HG03342 (cell line): ENCODE data around the gene ANKMY1.
A peak's percentile ranks its signal among the peaks of the same experiment; 100 is the strongest.

ENCODE experiments used
- ATAC-seq: cut with Tn5 transposase; IDR thresholded peaks from one replicate; pipeline ENCODE4 v1.9.1; 2021; ENCODE audit warnings: mild to moderate bottlenecking, moderate library complexity; ENCODE audit not compliant: unreplicated experiment

ANKMY1 gene

DNA sequence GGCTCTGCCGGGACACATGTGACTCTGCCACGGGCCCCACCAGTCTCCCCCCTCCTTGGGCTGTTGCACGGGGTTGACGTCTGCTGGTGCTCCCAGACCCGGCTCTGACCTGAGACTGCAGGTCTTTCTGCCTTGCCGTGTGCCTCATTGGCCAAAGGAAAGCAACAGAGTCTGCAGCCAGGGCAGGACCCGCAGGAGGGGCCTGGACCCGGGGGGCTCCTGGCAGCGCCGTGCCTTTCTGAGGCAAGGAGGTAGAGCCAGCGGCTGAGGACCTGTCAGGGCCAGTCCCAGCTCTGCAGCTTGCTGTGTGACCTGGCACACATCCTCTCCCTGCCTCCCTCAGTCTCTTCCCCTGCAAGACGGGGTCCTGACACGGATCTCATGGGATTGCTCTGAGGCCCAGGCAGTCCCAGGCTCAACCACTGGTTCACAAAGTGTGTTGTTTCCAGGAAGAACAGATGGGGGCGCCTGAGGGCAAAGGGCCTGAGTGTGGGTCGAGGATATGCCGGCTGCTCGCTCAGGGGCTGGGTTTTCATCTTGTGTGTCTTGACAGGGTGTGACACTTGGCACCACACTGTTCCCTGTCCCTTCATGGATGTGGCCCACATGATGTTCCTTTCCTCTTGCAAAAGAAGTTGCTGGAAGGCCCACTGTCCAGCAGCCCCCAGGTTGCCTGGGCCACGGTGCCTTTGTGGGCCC is 37.7 kb upstream of the ANKMY1 start:
- ATAC-seq, result no peak

DNA sequence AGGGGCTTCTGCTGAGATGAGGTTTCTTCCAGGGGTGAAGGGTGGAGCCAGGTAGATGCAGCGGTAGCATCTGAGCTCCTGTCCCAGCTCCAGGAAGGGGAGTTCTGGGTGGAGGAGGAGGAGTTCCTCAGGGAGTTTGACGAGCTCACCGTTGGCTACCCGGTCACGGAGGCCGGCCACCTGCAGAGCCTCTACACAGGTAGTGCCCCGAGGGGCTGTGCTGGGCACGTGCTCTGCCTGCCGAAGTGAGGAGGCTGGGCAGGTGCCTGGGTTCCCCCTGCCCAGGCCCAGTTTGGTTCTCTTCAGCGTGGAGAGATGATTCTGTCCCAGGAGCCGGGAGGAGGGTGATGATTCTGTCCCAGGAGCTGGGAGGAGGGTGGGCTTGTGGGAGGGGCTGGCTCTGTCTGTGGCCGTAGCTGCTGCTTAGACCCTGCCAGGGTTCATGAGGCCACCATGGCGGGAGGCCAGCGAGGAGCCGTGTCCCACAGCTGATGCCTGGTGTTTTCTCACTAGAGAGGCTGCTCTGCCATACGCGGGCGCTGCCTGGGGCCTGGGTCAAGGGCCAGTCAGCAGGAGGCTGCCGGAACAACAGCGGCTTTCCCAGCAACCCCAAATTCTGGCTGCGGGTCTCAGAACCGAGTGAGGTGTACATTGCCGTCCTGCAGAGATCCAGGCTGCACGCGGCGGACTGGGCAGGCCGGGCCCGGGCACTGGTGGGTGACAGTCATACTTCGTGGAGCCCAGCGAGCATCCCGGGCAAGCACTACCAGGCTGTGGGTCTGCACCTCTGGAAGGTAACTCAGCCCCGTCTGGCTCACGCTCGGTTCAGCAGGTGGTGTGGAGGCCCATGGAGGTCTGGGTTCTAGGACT is 37.0 kb upstream of the ANKMY1 start:
- ATAC-seq, result no peak

DNA sequence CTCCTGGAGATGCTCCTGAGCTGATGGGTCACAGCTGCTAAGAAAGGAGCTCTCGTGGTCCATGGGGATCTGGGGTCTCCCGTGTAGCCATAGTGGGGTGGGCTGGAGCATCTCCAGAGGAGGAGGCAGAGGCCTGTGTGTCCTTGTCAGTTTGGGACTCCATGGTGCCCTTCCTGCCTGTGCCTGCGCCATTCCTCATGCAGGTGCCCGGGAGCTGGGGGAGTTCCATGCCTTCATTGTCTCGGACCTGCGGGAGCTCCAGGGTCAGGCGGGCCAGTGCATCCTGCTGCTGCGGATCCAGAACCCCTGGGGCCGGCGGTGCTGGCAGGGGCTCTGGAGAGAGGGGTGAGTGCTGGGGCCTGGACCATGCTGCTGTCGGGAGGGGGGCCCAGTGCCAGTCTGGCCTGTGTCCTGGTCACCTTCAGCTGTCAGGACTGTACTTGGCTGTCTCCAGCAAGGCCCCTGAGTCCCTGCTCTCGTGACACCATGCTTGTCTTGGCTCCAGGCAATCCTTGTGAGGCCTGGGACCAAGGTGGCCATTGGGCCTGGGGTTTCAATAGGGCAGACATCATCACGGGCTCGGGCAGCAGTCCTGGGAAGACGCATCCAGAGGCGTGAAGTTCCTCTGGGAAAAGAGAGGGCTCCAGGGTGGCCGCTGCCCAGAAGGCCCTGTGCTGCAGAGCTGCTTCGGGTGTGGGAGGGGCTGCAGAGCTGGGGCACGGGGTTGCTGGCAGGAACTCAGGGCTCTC is 36.1 kb upstream of the ANKMY1 start:
- ATAC-seq, result no peak

DNA sequence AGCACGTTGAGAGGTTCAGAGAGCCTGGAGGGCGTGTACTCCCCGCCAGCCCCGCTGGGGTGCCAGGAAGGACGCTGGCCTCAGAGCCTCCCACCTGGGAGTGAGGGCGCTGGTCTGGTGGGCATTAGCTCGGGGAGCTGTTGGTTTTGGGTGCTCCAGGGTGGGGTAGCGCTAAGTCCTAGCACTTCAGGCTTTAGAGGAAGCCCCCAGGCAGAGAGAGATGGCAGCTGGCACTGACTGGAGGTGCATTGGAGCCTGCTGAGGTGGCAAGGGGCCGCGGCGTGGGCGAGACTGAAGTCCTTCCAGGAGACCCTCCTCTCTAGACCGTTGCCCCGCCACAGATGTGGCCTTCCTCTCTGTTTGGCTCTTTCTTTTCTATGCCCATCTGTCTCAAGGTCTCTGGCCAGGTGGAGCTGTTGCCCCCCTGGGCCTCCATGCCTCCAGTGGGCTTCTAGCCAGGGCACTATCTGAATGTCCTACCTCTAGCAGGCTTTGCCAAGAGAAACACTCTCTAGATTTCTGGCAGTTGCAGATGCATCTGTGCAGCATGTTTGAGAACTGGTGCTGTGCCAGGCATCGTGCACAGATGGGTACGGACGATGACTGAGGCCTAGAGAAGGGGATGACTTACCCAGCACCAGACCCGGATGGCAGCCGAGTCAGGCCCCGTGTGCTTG is 35.4 kb upstream of the ANKMY1 start:
- no peak for ATAC-seq

DNA sequence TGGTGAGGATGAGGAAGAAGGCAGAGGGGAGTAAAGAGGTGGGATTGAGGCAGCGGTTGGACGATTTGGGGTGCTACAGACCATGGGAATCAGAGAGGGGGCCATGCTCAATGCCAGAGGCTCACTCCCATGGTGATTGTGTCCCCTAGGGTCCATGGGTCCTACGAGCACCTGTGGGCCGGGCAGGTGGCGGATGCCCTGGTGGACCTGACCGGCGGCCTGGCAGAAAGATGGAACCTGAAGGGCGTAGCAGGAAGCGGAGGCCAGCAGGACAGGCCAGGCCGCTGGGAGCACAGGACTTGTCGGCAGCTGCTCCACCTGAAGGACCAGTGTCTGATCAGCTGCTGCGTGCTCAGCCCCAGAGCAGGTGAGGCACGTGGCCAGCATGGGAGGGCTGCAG is 34.0 kb upstream of the ANKMY1 start:
- ATAC-seq, result no peak

DNA sequence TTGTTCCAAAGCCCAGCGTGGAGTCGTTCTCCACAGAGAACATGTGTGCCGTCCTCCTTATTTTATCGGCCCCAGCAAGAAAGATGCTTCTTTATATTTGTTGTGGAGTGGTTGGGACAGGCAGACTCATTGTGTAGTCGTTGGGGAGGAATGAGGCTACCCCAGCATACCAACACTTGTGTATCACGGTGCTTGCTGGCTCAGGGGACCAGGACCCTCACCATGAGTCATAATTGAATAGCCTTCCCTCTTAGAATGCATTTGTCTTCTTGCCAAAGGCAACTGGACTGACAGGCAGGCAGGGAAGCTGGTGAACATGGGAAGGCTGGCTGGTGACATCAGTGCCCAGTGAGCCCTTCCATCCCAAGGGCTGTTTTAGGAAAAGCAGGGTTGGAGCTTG is 33.4 kb upstream of the ANKMY1 start:
- no peak for ATAC-seq

DNA sequence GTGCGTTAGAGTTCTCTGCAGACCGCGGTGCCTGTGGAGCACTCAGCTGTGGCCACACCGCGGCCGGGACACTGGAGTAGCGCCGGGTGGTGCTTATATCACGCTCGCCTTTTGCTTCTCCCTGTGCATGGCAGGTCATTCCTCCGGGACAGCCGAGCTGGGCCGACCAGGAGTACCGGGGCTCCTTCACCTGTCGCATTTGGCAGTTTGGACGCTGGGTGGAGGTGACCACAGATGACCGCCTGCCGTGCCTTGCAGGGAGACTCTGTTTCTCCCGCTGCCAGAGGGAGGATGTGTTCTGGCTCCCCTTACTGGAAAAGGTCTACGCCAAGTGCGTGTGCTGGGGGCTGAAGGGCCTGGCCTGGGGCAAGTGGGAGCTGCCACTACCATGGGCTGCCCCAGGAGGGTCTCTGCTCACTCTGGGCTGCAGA is 32.9 kb upstream of the ANKMY1 start:
- ATAC-seq, result no peak

DNA sequence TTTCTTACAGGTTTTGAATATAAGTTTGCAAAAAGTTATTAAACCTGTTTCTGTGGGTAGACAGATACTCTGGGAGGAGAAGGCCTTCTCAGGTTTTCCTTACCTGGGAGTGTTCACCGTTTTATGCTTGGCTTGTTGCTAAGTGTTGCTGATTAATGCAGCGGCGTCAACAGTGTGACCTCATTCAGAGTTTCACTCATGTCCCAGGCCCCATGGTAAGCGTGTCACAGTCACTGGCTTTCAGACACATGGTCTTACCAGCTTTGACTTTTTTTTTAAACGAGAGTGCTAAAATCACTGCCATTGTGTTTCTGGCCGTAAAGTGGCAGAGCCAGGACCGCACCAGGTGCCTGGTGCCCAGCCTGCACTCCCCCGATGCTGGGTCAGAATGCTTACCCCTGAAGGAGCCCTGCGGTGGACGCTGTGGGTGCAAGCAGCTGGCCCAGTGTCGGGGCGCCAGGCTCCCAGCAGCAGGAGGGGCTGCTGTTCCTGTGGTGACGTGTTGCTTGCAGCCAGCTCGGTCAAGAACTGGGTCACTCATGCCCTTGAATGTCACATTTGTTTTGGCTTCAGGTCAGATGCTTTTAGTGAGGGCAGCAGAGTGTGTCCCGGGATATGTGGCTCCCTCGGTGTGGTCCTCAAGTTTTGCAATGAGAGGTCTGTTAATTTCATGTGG is 32.2 kb upstream of the ANKMY1 start:
- no peak for ATAC-seq

DNA sequence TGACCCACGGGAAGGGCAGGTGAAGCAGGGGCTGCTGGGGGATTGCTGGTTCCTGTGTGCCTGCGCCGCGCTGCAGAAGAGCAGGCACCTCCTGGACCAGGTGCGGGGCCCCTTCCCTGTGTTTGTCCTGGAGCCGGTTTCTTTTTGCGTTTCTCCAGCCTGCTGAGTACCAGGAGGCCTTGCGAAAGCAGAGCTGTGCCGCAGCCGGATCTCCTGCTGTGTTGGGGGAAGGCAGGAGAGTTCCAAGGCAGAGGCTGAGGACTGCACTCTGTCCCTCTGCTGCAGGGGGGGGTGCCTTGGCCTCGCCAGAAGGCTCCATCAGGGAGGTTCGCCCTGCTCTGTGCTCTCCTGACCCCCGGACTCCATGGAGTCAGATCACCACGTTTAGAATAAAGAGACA is 31.6 kb upstream of the ANKMY1 start:
- no peak for ATAC-seq

DNA sequence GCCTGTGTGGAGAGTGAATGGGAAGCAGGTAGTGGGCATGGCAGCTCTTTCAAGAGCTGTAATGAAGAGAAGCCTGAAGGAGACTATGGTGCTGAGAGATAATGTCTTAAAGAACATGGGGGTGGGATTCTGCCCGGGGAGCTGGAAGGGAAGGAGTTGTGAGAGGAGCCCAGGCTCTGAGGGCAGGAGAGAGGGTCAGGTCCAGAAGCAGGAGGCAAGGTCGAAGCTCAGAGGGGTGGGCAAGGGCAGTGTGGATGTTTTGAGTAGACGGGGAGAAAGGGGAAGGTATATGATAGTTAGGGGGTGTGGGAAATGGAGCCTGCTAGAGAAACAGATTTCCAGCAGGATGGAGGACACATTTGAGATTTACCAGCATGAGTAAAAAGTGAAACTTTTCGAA is 30.9 kb upstream of the ANKMY1 start:
- ATAC-seq, result no peak

DNA sequence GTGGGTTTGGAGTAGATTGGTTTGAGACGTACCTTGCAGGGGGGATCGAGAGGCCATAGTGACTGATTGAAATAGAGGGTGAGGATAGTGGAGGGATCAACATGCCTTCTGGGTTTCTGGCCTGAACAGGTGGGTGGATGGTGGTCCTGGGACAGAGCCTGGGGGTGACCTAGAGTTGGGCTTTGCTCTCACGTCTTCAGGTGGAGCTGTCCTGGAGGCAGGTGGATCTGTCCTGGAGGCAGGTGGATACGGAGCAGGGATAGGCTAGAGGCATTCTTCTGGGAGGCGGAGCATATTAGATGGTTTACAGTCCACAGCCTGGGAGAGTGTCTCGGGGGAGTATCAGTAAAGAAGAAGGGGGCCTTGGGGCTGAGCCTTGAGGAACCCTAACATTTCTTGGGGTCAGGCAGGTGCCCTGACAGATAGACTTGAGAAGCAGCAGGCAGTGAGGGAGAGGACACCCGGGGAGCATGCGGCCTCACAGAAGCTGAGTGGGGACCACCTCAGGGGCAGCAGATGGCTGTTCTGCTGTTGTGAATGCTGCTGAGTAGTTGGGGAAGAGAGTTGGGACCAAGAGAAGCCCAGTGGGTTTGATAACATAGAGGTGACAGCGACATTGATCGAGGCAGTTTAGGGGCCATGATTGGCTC is 30.3 kb upstream of the ANKMY1 start:
- no peak for ATAC-seq

DNA sequence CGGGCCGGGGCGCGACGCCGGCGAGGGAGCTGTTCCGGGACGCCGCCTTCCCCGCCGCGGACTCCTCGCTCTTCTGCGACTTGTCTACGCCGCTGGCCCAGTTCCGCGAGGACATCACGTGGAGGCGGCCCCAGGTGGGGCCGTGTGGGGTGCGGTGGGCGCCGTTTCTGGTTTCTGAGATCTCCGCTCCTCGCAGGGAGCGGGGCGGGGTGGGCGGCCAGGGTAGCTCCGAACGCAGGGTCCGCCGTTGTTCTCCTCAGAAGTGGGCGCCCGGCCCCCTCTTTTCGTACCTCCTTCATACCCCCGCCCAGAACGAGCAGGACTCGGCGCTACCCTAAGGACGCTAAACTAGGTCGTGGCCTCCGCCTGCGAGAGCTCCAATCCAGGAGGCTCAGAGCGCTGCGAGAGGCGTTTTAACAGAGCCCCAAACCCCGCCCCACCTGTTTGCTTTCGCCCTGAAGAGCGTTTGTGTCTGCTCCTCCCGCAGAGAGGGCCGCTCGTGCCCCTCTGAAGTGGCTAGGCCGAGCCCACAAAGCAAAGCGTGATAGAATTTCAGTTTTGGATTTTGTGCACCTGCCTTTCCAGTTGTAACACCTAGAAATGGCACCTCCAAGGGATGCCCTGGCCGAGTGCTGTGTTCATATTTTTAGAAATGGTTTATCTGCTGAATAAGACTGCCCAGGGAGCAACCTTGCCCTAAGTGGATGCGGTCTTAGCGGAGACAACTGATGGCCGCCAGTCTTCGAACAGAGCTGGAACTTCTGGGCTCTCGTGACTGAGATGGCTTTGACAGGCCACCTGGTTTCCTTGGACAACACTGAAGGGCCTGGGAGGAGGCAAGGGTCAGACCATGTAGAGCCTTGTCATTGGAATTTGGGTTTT is 29.4 kb upstream of the ANKMY1 start:
- ATAC-seq, result peak; percentile 13

DNA sequence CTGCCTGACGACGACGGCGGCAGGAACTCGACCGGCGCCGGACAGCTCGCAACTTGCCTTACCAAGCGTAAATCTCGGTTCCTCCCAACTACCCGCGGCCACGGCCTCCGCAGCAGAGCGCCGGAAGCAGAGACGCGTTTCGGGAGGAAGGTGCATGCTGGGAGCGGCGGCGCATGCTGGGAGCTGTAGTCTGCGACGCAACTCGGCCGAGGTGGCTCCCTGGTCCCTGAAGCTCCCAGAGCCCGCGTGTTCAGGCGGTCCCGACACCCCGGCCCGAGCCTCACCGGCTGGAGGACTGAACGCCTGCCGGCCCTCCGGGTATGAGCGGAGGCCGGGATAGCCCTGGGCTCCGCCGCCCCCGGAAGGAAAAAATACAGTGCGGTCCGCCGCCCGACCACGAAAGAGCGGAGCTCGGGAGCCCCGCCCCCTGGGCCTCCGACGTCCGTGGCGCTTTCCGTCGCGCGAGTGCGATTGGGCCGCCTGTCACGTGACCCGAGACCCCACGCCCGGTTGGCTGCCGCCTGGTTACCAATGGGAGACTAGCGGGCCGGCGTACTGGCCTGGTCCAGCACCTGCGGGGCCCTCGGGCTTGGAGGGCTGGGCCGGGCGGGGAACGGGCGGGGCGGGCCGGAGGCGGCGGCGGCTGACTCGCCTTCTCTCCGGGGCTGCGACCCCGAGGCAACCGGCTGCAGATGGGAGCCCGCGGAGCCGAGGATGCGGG is 28.6 kb upstream of the ANKMY1 start, which contains the start of gene CAPN10:
TSS of gene CAPN10 (plus strand) at position 537 of the 721 bp plus-strand sequence. CDS start at position 715, 178 bp downstream.
- ATAC-seq, result peak; percentile 52

DNA sequence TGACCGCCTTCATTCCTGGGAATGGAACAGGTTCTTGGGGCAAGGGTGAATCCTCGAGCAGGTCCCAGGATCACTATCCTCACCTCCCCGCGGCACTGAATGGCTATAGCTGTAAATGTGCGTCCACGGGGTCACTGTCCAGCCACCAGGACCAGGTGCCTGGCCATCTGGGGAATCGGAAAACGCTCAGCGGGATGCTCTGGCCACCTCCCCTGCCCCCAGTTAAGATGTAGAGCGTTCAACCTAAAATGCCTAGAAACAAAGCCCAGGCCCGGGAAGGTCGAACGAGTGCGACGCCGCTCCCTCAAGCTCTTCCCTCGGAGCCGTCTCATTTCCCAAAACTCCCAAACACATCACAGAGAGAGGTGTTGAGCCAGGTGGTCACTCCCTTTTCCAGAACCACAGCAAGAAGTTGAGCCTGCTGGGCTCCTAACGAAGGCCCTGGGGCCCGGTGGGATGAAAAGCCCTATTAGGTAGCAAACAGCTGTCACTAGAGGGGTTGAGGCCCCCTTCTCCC is 28.0 kb upstream of the ANKMY1 start:
- no peak for ATAC-seq

DNA sequence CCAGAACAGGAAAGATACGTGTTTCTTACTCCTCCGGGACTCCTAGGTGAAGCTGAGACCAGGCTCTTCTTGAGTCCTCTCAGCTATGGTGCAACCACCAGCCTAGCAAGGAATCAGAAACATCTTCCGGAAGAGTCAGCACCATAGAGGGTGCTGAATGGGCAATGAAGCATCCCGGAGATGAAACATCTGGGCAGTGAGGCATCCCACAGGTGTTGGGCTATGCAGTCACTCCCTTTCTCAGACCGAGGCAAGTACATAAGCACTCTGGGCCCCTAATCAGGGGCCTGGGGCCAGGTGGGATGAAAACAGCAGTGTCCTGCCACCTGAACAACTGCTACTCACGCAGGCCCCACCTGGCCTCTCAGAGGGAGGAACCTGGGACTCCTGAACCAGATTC is 27.3 kb upstream of the ANKMY1 start:
- ATAC-seq, result peak; percentile 33

DNA sequence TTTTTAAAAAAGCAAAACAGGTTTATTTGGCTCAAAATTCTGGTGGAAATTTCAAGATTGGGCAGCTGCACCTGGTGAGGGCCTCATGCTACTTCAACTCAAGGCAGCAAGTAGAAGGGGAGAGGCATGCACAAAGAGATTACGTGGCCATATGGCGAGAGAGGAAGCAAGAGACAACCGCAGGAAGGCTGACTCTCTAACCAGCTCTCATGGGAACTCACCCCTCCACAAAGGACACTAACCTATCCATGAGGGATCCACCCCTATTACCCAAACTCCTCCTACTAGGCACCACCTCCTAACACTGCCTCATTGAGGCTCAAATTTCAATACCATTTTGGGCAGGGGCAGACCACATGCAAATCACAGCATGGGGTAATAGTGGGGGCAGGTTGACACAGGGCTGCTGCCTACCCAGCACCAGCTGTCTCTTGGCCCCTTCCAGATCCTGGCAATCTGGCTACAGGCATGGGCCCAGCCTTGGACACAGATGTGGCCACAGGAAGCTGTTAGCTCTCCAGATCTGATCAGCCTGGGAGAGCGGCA is 26.8 kb upstream of the ANKMY1 start:
- ATAC-seq, result peak; percentile 54

DNA sequence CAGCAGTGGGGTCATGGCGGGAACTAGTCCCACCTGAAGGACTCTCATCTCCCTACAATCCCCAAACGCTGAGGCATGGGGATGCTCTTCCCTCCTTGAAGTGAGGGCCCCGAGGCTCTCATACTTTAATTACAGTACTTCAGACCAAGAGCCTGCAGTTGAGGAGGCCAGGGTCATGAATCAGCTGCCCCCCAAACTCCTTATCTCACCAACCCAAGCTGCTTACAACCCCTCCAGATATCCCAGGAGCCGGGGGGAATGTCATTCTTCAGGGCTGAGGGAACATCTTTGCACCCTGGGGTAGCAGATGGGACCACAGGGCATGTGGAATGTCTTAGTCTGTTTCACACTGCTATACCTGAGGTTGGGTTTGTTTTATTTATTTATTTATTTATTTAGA is 26.0 kb upstream of the ANKMY1 start:
- no peak for ATAC-seq

DNA sequence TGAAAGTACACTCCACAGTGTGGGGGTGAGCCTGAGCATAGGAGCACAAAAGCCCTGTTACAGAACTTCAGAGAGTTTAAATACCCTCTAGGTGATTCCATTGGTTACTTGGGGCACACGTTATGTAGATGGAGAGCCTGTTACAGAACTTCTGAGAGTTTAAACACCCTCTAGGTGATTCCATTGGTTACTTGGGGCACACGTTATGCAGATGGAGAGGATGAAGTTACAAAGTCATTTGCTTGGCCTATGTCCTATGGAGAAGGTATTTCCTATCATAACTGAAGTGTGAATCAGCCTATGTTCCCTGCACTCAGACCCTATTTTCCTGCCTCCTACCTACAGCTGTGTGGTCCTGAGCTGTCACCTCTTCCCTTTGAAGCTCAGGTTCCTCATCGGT is 25.0 kb upstream of the ANKMY1 start:
- no peak for ATAC-seq
